ENCODE measurements around the gene RGL4. TPM values are rescaled to one million over a fixed set of nuclear protein-coding genes. Genes with fewer than 3 reads are reported as not detected.
"Not testable (repeated sequence)": the region's sequence is repeated elsewhere in the genome, so short reads cannot be mapped to it uniquely, and the experiment has no call there.

RGL4 gene
- under 1 TPM in 1 of 7 donors, not detected in 6; 0.20 TPM for total RNA-seq
- under 1 TPM in 1 of 2 donors, not detected in 1; 0.31 TPM for polyA plus RNA-seq
- long read RNA-seq, donor 1, result 0 reads
- long read RNA-seq, donor 2, result 0 reads
- long read RNA-seq, donor 3, result 0 reads

GRCh38 chr22:23690713-23691112 lies at the start of gene RGL4:
RGL4 (plus strand) TSS chr22:23691013; CDS start chr22:23692031, 1,018 bp downstream.
- Histone ChIP-seq H3K27ac (no peak within 1 kb of the TSS), H3K4me1 (ENCODE audit: insufficient read depth) (no peaks in the 10 kb centered on the region), H3K36me3 (no peaks in the 10 kb centered on the region), H3K27me3 (no peaks in the 10 kb centered on the region), H3K4me3 (no peak within 1 kb of the TSS), H3K9me3 (no peaks in the 10 kb centered on the region)
- TF ChIP-seq, protein P1, sequence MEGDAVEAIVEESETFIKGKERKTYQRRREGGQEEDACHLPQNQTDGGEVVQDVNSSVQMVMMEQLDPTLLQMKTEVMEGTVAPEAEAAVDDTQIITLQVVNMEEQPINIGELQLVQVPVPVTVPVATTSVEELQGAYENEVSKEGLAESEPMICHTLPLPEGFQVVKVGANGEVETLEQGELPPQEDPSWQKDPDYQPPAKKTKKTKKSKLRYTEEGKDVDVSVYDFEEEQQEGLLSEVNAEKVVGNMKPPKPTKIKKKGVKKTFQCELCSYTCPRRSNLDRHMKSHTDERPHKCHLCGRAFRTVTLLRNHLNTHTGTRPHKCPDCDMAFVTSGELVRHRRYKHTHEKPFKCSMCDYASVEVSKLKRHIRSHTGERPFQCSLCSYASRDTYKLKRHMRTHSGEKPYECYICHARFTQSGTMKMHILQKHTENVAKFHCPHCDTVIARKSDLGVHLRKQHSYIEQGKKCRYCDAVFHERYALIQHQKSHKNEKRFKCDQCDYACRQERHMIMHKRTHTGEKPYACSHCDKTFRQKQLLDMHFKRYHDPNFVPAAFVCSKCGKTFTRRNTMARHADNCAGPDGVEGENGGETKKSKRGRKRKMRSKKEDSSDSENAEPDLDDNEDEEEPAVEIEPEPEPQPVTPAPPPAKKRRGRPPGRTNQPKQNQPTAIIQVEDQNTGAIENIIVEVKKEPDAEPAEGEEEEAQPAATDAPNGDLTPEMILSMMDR (IDR thresholded peaks at IDR 0.05), result no peak
- no peak for TF ChIP-seq POLR2A (IDR thresholded peaks at IDR 0.05)
- TF ChIP-seq EP300 (IDR thresholded peaks at IDR 0.05), result no peak
- DNase-seq, result no peak
- 92 to 97% (median 93%) methylated on average over 5 of the region's 5 CpGs for WGBS, 3 donors
- intact Hi-C loops (cut with DNase I), result no loop called here

DNA sequence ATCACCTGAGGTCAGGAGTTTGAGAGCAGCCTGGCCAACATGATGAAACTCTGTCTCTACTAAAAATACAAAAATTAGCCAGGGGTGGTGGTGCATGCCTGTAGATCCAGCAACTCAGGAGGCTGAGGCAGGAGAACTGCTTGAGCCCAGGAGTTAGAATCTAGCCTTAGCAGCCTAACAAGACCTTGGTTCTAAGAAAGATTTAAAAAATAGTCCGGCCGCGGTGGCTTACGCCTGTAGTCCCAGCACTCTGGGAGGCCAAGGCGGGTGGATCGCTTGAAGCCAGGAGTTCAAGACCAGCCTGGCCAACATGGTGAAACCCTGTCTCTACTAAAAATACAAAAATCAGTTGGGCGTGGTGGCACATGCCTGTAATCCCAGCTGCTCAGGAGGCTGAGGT lies 44.3 kb upstream of the RGL4 start:
- H3K27me3 ChIP-seq, result not testable (repeated sequence)
- WGBS, 3 donors, result 93 to 95% (median 95%) methylated on average over 7 of the region's 7 CpGs

GRCh38 chr22:23649071-23649501 lies 41.7 kb upstream of the RGL4 start:
- Histone ChIP-seq H3K27ac (no peak overlapping the region), H3K4me3 (no peak overlapping the region), H3K27me3 (no peaks in the 10 kb centered on the region), H3K4me1 (ENCODE audit: insufficient read depth) (no peaks in the 10 kb centered on the region), H3K9me3 (no peaks in the 10 kb centered on the region), H3K36me3 (no peaks in the 10 kb centered on the region)
- TF ChIP-seq EP300 (IDR thresholded peaks at IDR 0.05), result no peak
- TF ChIP-seq, protein P1 (IDR thresholded peaks at IDR 0.05), result no peak
- TF ChIP-seq POLR2A (IDR thresholded peaks at IDR 0.05), result no peak
- DNase-seq, result peak in 1 of 5 donors; percentile 13
- intact Hi-C loops (cut with DNase I), result no loop called here
- WGBS, 3 donors, result 83 to 94% (median 90%) methylated on average over 18 of the region's 18 CpGs

More for the DNA sequence above, 44.3 kb upstream of the RGL4 start:
- H3K36me3 ChIP-seq; H3K4me3 ChIP-seq; H3K27ac ChIP-seq; intact Hi-C loops (cut with DNase I); DNase-seq; H3K4me1 ChIP-seq (ENCODE audit: insufficient read depth); H3K9me3 ChIP-seq: not testable (repeated sequence)

DNA sequence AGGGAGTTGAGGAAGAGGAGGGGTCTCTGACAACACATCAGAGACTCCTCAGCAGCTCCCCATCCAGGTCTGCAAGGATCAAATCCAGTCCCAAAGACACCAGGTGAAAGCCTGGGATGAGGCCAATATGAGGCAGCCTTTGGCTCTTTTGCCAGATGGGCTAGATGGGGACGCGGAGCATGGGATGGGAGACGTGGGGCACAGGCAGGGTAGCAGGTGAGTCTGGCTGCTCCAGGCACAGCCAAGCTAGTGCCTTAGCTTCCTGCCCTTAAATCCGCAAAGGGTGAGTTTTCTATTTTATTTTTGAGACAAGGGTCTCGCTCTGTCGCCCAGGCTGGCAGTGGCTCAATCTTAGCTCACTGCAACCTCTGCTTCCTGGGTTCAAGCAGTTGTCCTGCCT lies 39.1 kb upstream of the RGL4 start:
- H3K9me3 ChIP-seq, result no peaks in the 10 kb centered on the region
- H3K27ac ChIP-seq, result no peak overlapping the region
- 88 to 98% (median 95%) methylated on average over 6 of the region's 6 CpGs for WGBS, 3 donors
- no peak for DNase-seq
- H3K36me3 ChIP-seq, result no peaks in the 10 kb centered on the region
- no peaks in the 10 kb centered on the region for H3K4me1 ChIP-seq (ENCODE audit: insufficient read depth)
- H3K27me3 ChIP-seq, result no peaks in the 10 kb centered on the region
- intact Hi-C loops (cut with DNase I), result no loop called here
- TF ChIP-seq EP300 (IDR thresholded peaks at IDR 0.05) (no peak), POLR2A (IDR thresholded peaks at IDR 0.05) (no peak)
- TF ChIP-seq, protein P1 (IDR thresholded peaks at IDR 0.05), result no peak
- no peak overlapping the region for H3K4me3 ChIP-seq

- TF ChIP-seq EP300 (IDR thresholded peaks at IDR 0.05), result no peak
- no peak for TF ChIP-seq POLR2A (IDR thresholded peaks at IDR 0.05)
- TF ChIP-seq, protein P1 (IDR thresholded peaks at IDR 0.05), result no peak
- Histone ChIP-seq H3K9me3 (no peaks in the 10 kb centered on the region), H3K36me3 (no peaks in the 10 kb centered on the region), H3K4me3 (no peak overlapping the region), H3K4me1 (ENCODE audit: insufficient read depth) (no peaks in the 10 kb centered on the region), H3K27ac (no peak overlapping the region), H3K27me3 (no peaks in the 10 kb centered on the region)
- WGBS, 3 donors, result 91 to 97% (median 94%) methylated on average over 7 of the region's 7 CpGs
- intact Hi-C loops (cut with DNase I), result no loop called here
- DNase-seq, result no peak
These were observed 38.5 kb upstream of the RGL4 start for GRCh38 chr22:23652286-23652685.

Data from ovary (tissue), 10 donors.